Activated naive CD4-positive, alpha-beta T cell treated with anti-CD3 and anti-CD28 coated beads, Interleukin-2, amount 10 ng/mL, durations not matched to agents 7 days and 5 days (primary cell): ENCODE data around the gene GFOD2.
A peak's percentile ranks its signal among the peaks of the same experiment; 100 is the strongest.
"Not testable (repeated sequence)": the region's sequence is repeated elsewhere in the genome, so short reads cannot be mapped to it uniquely, and the experiment has no call there.

Experiments used
- CTCF ChIA-PET: fragments of 350-600 bp; sonication (Branson Sonifier 250); formaldehyde crosslinking; loops from one replicate; lab custom pipeline; 2021; ENCODE audit warnings: antibody characterized with exemption; lab: Charles Lee
- DNase-seq: peaks from one replicate; pipeline ENCODE4 v3.0.0-alpha.2; 2020
- H3K27ac Mint-ChIP-seq: one replicate; pipeline ENCODE4 v1.8.0; 2021; ENCODE audit warnings: mild to moderate bottlenecking, moderate library complexity, mixed read lengths
- H3K27me3 Mint-ChIP-seq: one replicate; pipeline ENCODE4 v1.8.0; 2021; ENCODE audit warnings: mild to moderate bottlenecking, mixed read lengths
- H3K36me3 Mint-ChIP-seq: one replicate; pipeline ENCODE4 v1.8.0; 2021; ENCODE audit warnings: mixed read lengths
- H3K4me1 Mint-ChIP-seq: one replicate; pipeline ENCODE4 v1.8.0; 2021; ENCODE audit warnings: mixed read lengths
- H3K4me3 Mint-ChIP-seq: one replicate; pipeline ENCODE4 v1.8.0; 2021; ENCODE audit warnings: mild to moderate bottlenecking, moderate library complexity, mixed read lengths
- H3K9me3 Mint-ChIP-seq: one replicate; pipeline ENCODE4 v1.8.0; 2021; ENCODE audit warnings: mixed read lengths

Gene GFOD2

DNA sequence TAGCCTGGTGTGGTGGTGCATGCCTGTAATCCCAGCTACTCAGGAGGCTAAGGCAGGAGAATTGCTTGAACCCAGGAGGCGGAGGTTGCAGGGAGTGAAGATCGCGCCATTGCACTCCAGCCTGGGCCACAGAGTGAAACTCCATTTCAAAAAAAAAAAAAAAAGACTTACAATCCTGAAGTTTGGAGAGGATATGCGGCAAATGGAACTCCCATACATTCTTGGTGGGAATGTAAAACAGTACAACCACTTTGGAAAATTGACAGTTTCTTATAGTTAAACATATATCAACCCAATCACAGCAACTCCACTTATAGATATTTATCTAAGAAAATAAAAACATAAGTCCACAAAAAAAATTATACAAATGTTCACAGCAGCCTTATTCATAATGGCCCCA is 11.9 kb downstream of the GFOD2 start:
- CTCF ChIA-PET: no interaction called here
- H3K9me3 Mint-ChIP-seq: no peaks in the 10 kb centered on the region
- H3K36me3 Mint-ChIP-seq: peaks cover 4% of the 10 kb centered on the region
- H3K27me3 Mint-ChIP-seq: no peaks in the 10 kb centered on the region
- H3K4me3 Mint-ChIP-seq: no peak overlapping the region
- DNase-seq: no peak
- no peak overlapping the region for H3K27ac Mint-ChIP-seq
- peaks cover 19% of the 10 kb centered on the region for H3K4me1 Mint-ChIP-seq

DNA sequence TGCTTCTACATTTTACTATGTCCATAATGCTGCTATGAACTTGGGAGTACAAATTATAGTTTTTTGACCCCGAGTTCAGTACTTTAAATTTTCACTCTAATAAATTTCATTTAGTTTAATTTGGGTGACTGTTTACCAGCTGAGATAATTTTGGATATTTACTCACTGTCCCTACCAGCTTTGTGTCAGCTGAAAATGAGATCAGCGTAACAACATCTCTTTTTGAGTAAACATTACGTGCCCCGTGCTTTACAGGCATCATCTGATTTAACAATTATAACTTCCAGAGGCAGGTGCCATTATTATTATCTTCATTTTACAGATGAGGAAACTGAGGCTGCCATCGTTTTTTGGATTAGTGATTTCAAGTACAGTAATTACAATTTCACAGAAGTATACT is 15.0 kb downstream of the GFOD2 start:
- CTCF ChIA-PET: no interaction called here
- no peak overlapping the region for H3K4me3 Mint-ChIP-seq
- peaks cover 22% of the 10 kb centered on the region for H3K4me1 Mint-ChIP-seq
- H3K27ac Mint-ChIP-seq: no peak overlapping the region
- H3K36me3 Mint-ChIP-seq: no peaks in the 10 kb centered on the region
- H3K9me3 Mint-ChIP-seq: no peaks in the 10 kb centered on the region
- no peak for DNase-seq
- H3K27me3 Mint-ChIP-seq: no peaks in the 10 kb centered on the region

- H3K27ac Mint-ChIP-seq: peak overlapping the region; percentile 89
- CTCF ChIA-PET: no interaction called here
Measured at GRCh38 chr16:67703626-67704025, 15.5 kb downstream of the GFOD2 start.

DNA sequence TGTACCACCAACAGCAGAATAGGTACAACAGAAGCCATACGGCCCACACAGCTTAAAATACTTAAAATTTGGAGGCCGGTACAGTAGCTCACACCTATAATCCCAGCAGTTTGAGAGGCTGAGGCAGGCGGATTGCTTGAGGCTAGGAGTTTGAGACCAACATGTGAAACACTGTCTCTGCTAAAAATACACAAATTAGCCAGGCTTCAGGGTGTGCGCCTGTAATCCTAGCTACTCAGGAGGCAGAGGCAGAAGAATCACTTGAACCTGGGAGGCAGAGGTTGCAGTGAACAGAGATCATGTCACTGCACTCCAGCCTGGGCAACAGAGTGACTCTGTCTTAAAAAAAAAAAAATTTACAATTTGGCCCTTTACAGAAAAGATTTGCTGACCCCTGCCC is 17.0 kb downstream of the GFOD2 start:
- Mint-ChIP-seq H3K36me3 (peaks cover 9% of the 10 kb centered on the region), H3K27ac (no peak overlapping the region), H3K4me3 (no peak overlapping the region), H3K27me3 (no peaks in the 10 kb centered on the region), H3K4me1 (peaks cover 22% of the 10 kb centered on the region), H3K9me3 (no peaks in the 10 kb centered on the region)
- CTCF ChIA-PET: no interaction called here
- DNase-seq: no peak

More at GRCh38 chr16:67703626-67704025, 15.5 kb downstream of the GFOD2 start:
- Mint-ChIP-seq H3K9me3 (no peaks in the 10 kb centered on the region), H3K4me3 (no peak overlapping the region), H3K36me3 (peaks cover 1% of the 10 kb centered on the region), H3K4me1 (peaks cover 22% of the 10 kb centered on the region), H3K27me3 (no peaks in the 10 kb centered on the region)
- peak; percentile 45 for DNase-seq

- no peaks in the 10 kb centered on the region for H3K27me3 Mint-ChIP-seq
- H3K4me3 Mint-ChIP-seq: no peak overlapping the region
- peaks cover 9% of the 10 kb centered on the region for H3K36me3 Mint-ChIP-seq
- CTCF ChIA-PET: no interaction called here
- no peak overlapping the region for H3K27ac Mint-ChIP-seq
- H3K4me1 Mint-ChIP-seq: peaks cover 22% of the 10 kb centered on the region
- no peaks in the 10 kb centered on the region for H3K9me3 Mint-ChIP-seq
- DNase-seq: no peak
Measured at GRCh38 chr16:67701420-67701819, 17.7 kb downstream of the GFOD2 start.

DNA sequence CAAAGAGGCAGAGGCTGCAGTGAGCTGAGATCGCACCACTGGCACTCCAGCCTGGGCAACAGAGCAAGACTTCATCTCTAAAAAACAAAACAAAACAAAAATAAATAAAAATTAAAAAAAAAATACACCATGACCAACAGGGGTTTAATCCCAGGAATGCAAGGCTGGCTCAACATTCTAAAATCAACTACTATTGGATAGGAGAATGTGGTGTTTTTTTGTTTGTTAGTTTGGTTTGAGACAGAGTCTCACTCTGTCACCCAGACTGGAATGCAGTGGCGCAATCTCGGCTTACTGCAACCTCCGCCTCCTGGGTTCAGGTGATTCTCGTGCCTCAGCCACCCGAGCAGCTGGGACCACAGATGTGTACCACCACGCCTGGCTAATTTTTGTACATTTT is 19.9 kb downstream of the GFOD2 start:
- Mint-ChIP-seq H3K27ac (no peak overlapping the region), H3K9me3 (no peaks in the 10 kb centered on the region), H3K36me3 (peaks cover 9% of the 10 kb centered on the region), H3K4me1 (peaks cover 17% of the 10 kb centered on the region), H3K4me3 (no peak overlapping the region), H3K27me3 (no peaks in the 10 kb centered on the region)
- DNase-seq: no peak
- CTCF ChIA-PET: no interaction called here

DNA sequence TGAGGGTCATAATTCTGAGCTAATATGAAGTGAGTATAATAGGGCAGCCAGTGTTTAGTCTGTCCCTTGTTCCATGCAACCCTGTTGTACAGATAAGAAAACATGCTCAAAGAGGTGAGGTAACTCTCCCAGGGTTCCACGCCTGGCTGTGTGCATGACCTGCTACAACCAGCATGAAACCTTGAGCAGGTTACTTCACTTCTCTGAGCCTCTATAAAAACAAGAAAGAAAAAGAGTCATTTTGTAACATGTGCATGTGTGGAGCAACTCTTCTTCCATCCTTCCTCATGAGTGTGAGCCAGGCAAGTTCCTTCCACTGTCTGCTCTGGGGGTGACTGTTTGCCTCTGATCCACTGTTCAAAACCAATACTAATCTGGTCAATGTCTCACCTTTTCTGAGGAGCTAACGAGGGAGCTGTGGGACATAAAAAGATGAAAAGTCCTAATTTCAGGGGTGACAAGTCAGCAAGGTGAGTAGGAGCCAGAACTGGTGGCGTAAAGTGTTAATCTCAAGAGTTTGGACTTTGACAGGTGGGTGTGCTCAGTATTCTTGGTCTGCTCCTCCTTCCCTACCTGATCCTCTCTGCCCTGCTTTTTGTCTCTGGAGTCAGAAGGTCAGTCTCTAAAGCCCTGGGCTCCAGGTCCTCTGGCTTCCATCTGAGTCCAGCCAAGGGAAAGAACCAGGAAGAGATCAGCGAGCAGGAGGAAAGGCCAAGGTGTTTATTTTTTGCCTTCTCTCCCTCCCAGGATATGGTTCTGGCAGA is 21.5 kb downstream of the GFOD2 start:
- Mint-ChIP-seq H3K9me3 (no peaks in the 10 kb centered on the region), H3K4me3 (no peak overlapping the region), H3K36me3 (peaks cover 9% of the 10 kb centered on the region), H3K4me1 (peaks cover 6% of the 10 kb centered on the region), H3K27ac (peak overlapping the region; percentile 38), H3K27me3 (no peaks in the 10 kb centered on the region)
- CTCF ChIA-PET: no interaction called here
- DNase-seq: no peak

GRCh38 chr16:67694611-67695010 is 24.5 kb downstream of the GFOD2 start:
- DNase-seq: no peak
- Mint-ChIP-seq H3K27ac (no peak overlapping the region), H3K36me3 (peaks cover 9% of the 10 kb centered on the region), H3K9me3 (no peaks in the 10 kb centered on the region), H3K4me3 (no peak overlapping the region), H3K4me1 (peaks cover 9% of the 10 kb centered on the region), H3K27me3 (no peaks in the 10 kb centered on the region)
- CTCF ChIA-PET: no interaction called here

DNA sequence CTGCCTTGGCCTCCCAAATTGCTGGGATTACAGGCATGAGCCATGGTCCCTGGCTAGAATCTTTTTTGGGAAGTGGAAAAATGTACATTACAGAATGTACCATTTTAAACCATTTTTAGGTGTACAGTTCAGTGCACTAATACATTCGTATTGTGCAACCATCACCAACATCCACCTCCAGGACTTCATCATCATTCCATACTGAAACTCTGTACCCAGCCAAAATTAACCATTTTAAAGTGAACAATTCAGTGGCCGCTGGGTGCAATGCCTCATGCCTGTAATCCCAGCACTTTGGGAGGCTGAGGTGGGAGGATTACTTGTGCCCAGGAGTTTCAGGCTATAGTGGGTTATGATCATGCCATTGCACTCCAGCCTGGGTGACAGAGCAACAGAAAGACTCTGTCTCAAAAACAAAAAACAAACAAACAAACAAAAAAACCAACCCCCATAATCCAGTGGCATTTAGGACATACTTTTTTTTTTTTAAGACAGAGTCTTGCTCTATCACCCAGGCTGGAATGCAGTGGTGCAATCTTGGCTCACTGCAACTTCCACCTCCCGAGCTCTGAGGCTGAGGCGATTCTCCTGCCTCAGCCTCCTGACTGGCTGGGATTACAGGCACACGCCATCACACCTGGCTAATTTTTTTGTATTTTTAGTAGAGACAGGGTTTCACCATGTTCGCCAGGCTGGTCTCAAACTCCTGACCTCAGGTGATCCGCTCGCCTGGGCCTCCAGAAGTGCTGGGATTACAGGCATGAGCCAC is 25.4 kb downstream of the GFOD2 start:
- H3K4me3 Mint-ChIP-seq, H3K36me3 Mint-ChIP-seq, H3K27ac Mint-ChIP-seq, DNase-seq, H3K27me3 Mint-ChIP-seq, H3K9me3 Mint-ChIP-seq, H3K4me1 Mint-ChIP-seq: not testable (repeated sequence)
- CTCF ChIA-PET: interaction anchor here (0.6 to 1.0 kb wide), 2 partner anchors 172 to 190 kb away, joined by 3 to 4 read pairs; no protein-coding TSS in a partner anchor

GRCh38 chr16:67685388-67686112 is 33.6 kb downstream of the GFOD2 start:
- H3K27me3 Mint-ChIP-seq: no peaks in the 10 kb centered on the region
- H3K27ac Mint-ChIP-seq: peak overlapping the region; percentile 87
- H3K4me1 Mint-ChIP-seq: peaks cover 20% of the 10 kb centered on the region
- CTCF ChIA-PET: interaction anchor here (1.0 kb wide), 1 partner anchor 13 kb away, joined by 3 read pairs; no protein-coding TSS in a partner anchor
- H3K36me3 Mint-ChIP-seq: peaks cover 16% of the 10 kb centered on the region
- no peaks in the 10 kb centered on the region for H3K9me3 Mint-ChIP-seq
- DNase-seq: no peak
- H3K4me3 Mint-ChIP-seq: no peak overlapping the region

- no peaks in the 10 kb centered on the region for H3K9me3 Mint-ChIP-seq
- H3K4me1 Mint-ChIP-seq: peaks cover 20% of the 10 kb centered on the region
- no peak for DNase-seq
- H3K36me3 Mint-ChIP-seq: peaks cover 16% of the 10 kb centered on the region
- no peak overlapping the region for H3K4me3 Mint-ChIP-seq
- CTCF ChIA-PET: interaction anchor here (1.0 kb wide), 1 partner anchor 13 kb away, joined by 3 read pairs; no protein-coding TSS in a partner anchor
- no peaks in the 10 kb centered on the region for H3K27me3 Mint-ChIP-seq
- H3K27ac Mint-ChIP-seq: peak overlapping the region; percentile 47
Measured at GRCh38 chr16:67683767-67684166, 35.3 kb downstream of the GFOD2 start.

GRCh38 chr16:67679935-67680897 is 38.9 kb downstream of the GFOD2 start:
- Mint-ChIP-seq H3K27ac (peak overlapping the region; percentile 54), H3K27me3 (no peaks in the 10 kb centered on the region), H3K36me3 (peaks cover 16% of the 10 kb centered on the region), H3K9me3 (no peaks in the 10 kb centered on the region), H3K4me3 (no peak overlapping the region), H3K4me1 (peaks cover 10% of the 10 kb centered on the region)
- DNase-seq: no peak
- CTCF ChIA-PET: interaction anchor here (0.9 to 1.3 kb wide), 3 partner anchors 12 to 203 kb away, joined by 3 to 4 read pairs (median 4); no protein-coding TSS in a partner anchor

DNA sequence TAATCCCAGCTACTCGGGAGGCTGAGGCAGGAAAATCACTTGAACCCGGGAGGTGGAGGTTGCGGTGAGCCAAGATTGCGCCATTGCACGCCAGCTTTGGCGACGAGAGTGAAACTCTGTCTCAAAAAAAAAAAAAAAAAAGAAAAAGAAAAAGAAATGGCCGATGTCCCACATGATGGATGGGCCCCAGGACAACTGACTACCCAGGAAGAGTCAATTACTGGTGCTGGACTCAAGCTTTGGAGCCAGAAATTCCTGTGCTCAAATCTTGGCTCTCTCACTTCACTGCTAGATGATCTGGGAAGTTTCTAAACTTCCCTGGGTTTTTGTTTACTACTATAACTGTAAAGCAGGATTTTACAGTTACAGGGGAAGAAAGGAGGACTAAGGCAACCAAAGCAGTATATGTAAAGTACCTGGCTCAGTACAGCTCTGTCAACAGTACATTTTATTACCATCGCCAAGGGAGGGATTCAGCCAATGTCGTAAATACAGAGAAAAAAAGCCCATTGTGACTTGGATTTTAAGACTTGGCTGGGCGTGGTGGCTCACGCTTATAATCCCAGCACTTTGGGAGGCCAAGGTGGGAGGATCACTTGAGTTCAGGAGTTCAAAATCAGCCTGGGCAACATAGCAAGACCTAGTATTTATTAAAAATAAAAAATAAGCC is 40.6 kb downstream of the GFOD2 start:
- Mint-ChIP-seq H3K9me3 (no peaks in the 10 kb centered on the region), H3K36me3 (peaks cover 9% of the 10 kb centered on the region), H3K27me3 (no peaks in the 10 kb centered on the region), H3K4me1 (no peaks in the 10 kb centered on the region), H3K27ac (no peak overlapping the region), H3K4me3 (no peak overlapping the region)
- no peak for DNase-seq
- CTCF ChIA-PET: no interaction called here
